Mucosa of gallbladder (tissue), 1 donor: ENCODE measurements around the gene CHTF8. TPM values are rescaled to one million over a fixed set of nuclear protein-coding genes. Genes with fewer than 3 reads are reported as not detected.
"Not testable (repeated sequence)": the region's sequence is repeated elsewhere in the genome, so short reads cannot be mapped to it uniquely, and the experiment has no call there.

ENCODE experiments used
- DNase-seq: peaks from one replicate; pipeline ENCODE4 v3.0.0-alpha.2; 2020; ENCODE audit warnings: low spot score
- total RNA-seq: library from RNA; stranded (reverse); gene quantifications from one replicate; pipeline ENCODE4 v1.2.1, GENCODE V29; 2021
- donor health status: DM: no; HTN: no; CAD: no.

Gene CHTF8, protein sequence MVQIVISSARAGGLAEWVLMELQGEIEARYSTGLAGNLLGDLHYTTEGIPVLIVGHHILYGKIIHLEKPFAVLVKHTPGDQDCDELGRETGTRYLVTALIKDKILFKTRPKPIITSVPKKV
- 98.0 TPM for total RNA-seq

DNA sequence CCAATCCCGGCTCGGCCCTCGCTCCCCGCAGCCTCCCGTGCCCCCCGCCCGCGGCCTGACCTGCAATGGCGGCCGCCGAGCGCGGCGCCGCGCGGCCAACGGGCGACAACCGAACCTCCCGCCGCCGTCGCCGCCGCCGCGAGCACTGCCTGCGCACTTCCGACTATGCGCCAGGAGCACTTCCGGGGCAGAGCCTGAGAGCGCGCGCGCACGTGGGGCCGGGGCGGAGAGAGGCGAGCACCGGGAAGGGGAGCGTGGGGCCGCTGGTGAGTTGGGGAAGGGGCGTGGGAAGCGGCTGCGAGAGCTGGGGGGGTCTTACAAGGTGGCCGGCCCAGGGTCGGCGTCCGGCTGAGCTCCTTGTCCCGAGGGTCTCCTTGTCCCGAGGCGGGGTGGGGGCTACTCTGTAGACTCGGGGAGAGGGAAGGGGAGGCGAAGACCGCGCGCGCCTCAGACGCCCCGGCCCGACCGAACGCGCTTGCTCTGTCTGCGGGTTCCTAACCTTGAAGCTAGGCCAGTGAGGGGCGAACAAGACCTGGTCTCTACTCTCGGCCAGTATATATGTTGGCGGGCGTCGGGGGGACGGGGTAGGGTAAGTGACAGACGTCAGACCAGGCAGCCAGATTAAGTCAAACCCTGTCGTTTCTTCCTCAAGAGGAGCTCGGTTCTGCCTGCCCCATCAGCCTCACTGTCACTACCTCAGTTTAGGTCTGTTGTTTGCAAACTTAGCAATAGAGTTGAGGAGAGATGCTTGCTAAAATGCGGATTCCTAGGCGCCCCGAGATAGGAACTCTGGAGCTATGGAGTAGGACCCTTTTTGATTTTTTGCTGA lies at the start of gene CHTF8, which contains the start of gene UTP4:
Gene CHTF8 (minus strand): TSS at position 165 of the 829 bp plus-strand sequence. CDS start 11,130 bp downstream, outside the sequence.
Gene UTP4 (plus strand): TSS at position 226 of the 829 bp plus-strand sequence. CDS start 811 bp downstream, outside the sequence.
- DNase-seq = peak; percentile 82

DNA sequence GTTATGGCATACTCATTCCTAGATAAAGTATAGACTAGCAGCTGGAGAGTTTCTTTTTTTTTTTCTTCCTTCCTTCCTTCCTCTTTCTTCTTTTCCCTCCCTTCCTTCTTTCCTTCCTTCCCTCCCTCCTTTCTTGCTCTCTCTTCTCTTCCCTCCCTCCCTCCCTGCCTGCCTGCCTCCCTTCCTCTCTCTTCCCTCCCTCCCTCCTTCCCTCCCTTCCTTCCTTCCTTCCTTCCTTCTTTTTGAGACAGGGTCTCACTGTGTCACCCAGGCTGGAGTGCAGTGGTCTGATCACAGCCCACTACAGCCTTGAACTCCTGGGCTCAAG lies 47.6 kb upstream of the CHTF8 start:
- DNase-seq = no peak

DNA sequence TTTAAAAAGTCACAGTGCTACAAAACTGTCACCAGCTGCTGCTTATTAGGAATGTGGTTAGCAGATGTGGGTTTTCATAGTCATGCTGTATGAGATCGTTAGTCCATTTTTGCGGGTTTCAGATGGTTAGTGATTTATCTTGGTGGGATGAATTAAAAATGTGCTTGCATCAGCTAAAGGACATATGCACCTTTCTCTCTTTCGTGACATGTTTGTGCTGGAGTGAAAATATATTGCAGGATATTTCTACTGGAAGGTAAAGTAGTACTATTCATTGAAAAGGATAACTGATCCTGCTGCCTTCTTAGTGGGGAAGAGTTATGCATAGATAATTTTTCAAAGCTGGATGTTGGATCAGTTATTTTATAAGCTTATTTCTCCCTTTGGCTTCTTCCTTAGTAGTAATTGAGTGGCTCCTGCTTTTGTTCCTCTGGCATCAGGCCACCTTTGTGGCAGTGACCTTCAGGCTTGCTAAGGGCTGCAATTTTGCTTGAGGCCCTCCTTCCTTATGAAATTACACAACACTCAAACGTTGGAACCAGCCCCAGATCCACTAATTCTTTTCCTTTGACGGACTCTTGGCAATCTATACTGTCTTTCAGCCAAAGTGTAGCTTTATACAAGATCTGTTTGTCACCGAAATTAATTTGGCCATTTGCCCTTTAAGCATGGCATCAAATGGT lies 47.1 kb upstream of the CHTF8 start:
- DNase-seq = peak; percentile 82

DNA sequence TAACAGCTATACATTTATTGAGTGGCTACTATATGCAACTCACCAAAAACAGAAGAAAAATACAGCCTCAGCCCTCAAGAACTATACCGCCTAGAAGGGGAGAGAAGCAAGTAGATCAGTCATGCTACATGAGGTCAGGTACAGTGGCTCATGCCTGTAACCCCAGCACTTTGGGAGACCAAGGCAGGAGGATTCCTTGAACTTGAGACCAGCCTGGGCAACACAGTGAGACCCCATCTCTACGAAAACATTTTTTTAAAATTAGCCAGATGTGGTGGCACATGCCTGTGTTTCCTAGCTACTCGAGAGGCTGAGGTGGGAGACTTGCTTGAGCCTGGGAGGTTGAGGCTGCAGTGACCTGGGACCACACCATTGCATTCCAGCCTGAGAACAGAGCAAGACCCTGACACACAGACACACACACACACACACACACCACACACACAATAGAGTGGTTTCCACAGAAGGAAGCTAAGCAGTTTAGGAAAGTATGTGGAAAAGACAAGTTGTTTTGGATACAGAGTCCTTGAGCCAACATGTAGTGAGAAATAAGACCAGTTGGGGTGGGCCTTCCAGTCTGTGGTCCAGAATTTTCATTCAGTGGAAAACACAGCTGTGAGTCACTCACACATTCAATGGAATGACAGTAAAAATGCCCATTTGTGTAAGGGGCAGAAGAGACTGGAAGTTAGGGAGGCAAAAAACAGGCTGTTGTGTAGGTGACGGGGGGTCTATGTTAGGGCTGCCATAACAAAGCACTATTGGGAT lies 43.8 kb upstream of the CHTF8 start:
- no peak for DNase-seq

DNA sequence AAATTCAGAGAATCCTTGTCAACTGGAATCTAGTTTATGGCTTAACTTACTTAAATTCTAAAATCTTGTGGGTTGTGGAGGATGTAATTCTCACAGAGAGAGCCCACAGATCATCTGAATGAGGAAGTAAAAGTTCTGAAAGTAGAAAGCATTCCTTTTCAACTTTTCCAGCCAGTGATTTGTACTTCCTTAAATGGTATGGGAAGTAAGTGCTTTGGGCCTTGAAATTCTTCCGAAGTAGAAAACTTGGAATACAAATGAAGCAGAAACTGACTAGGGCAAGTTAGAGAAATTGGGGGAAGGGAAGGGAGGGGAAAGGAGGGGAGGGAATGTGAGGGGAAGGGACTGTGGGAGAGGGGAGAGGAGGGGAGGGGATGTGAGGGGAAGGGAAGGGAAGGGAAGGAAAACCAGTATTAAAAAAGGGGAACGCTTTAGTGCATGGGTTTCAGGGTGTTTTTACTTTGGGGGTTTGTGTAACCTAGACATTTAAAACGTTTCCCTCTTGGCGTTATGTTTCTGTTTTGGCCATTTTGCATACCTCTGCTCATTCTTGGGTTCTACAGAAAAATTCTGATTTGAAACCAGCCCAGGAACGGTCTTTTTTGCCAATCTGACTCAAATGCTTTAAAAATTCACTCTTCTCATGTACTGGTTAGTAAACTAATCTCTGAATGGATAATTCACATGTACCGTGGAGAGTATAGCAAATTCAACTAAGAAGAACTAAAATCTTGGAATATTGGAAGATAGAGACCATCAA lies 39.1 kb upstream of the CHTF8 start:
- DNase-seq = no peak

DNA sequence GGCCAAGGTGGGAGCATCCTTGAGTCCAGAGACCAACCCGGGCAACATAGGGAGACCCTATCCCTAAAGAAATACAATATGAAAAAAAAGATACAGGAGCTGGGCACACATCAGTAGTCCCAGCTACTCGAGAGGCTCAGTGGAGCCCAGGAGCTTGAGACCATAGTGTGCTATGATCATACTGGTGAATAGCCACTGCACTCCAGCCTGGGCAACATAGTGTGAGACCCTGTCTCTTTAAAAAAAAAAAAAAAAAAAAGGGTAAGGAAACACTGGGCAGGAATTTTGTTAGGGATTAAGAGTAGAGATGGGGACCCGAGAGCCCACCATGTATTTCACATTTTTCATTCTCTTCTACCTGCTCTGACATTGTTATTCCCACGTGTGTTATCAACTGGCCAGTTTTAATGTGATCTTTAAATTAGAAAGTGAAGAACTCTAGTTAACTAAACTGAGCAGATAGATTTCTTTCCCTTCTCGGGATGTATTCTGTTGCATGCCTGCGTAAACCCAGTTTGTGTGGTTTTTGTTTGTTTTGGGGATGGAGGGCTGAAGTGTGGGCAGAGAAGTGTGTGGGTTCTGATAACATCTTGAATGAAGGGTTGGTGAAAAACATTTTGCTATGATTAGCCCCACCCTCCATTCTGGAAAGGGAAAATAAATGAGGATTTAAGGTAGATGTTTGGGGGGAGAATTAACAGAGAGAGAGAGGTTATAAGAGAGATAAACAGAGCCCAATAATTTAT lies 37.4 kb upstream of the CHTF8 start:
- DNase-seq = no peak

DNA sequence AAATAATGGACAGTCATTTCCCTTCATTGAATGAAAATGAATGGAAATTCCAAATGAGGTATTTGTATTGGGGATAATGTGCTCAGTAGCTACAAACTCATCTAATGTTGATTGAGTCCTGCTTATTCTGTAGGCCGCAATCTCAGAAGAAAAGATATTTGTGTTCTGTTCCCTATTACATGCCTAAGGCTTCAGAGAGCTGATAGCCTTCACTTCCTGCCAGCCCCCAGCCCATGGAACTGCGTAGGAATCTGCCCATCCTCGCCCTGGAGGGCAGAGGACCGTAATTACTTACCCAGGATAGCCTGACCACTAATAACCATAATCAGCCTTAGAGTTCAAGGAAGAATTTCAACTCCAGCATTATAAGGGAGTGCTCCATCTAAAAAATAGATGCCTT lies 36.7 kb upstream of the CHTF8 start:
- no peak for DNase-seq

DNA sequence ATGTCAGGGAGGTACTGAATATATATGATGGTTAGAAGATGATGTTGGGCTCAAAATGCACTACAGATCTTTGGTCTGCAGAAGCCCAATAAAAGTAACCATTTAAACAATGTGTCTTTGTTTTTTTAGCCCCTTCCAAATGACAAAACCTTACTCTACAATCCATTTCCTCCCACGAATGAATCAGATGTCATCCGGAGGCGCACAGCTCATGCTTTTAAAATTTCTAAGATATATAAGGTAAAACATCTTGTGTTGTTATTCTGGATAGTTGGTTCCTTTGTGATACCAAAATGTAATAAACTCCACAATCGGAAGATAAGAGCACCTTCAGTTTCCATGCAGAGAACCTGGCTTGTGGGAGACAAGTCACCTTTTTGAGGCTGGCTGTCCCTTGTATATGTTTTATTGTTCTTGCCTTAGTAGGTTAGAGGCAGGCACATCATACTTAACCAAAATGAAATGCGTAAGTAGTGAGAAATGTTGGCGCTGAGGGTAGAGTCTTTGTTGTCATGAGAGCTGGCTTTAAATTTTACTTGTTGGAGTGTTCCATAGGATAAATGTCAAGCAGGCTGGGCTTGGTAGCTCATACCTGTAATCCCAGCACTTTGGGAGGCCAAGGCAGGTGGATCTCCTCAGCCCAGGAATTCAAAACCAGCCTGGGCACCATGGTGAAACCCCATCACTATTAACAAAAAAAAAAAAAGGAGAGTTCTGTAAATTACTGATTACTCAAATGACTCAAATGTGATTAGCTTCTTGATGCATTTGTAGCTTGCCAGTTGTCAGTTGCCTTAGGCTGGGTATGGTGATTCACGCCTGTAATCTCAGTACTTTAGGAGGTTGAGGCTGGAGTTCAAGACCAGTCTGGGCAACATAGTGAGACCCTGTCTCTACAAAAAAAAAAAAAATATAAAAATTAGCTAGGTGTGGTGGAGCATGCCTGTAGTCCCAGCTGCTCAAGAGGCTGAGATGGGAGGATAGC lies 34.9 kb upstream of the CHTF8 start:
- DNase-seq = no peak

DNA sequence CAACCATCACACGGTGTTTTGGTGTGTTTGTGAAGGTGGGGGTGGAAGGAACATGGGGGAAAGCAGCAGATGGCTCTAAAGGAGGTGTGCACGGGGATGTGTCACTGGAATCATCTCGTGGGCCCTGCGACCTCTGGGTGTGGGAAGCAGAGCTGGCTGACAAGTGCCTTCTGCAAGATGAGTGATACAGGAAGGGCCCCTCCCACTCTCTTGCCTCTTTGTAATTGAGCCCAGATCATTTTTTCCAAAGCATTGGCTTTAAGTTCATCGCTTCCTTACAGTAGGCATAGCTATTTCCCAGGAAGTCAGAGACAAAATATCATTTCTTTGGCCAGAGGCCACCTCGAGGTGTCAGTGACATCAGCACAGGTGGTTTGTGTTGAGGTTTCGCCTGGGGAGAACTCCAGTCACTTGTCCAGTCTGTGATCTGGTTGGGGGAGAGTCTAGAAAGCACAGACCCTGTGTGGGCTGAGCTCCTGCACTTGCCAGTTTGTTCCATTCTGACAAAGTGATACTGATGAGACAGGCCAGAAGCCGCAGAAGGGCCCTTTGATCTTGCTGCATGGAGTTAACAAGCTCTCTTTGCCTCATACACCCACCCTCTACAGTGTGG lies 33.9 kb upstream of the CHTF8 start:
- DNase-seq = no peak

DNA sequence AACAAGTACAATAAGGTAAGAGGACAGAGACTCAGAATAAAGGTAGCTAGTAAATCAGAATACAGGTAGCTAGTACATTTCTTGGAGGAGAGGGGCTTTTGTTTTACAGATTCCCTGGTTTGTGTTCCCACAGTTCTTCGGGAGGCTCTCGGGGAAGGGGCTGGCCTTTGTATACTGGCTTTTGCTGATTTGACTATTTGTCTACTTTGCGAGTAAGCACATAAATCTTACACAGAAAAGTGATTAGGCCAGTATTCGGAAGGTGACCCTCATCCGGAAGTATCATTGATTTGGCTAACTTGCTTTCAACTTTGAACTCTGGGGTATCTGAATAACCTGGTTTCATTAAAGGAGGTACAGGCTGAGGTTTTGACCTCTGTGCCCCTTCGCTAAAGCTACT lies 33.2 kb upstream of the CHTF8 start:
- DNase-seq = no peak

DNA sequence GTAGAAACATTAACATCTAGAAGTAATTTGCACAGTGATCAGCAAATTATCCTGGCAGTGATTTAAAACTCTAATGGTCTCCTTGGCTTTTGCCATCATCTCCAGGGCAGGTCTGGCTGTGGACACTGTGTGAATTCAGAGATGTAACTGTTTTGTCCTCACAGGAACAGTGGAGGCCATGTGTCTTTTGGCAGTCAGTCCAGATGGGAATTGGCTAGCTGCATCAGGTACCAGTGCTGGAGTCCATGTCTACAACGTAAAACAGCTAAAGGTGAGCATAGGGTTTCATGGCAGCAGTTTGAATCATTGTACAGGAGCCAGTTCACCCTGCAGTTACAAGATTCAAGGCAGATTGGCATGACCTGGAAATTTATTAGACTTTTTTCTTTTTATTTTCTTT lies 27.8 kb upstream of the CHTF8 start:
- no peak for DNase-seq

DNA sequence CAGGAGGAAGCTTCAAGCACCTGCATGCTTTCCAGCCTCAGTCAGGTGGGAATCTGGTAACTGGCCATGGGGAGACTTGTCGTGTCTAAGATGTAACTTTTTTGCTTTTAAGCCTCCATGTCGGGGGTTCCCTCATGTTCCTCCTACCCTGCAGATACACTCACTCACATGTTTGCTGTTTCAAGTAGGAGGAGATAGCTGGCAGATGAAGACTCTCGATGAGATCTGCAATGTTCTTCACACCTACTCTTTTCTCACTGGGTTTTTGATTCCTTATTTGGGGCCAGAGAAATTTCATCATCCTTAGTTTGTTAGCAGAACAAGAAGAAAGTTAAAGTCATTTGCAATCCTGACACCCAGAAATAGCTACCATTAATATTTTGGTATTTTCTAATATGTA lies 24.8 kb upstream of the CHTF8 start:
- no peak for DNase-seq

DNA sequence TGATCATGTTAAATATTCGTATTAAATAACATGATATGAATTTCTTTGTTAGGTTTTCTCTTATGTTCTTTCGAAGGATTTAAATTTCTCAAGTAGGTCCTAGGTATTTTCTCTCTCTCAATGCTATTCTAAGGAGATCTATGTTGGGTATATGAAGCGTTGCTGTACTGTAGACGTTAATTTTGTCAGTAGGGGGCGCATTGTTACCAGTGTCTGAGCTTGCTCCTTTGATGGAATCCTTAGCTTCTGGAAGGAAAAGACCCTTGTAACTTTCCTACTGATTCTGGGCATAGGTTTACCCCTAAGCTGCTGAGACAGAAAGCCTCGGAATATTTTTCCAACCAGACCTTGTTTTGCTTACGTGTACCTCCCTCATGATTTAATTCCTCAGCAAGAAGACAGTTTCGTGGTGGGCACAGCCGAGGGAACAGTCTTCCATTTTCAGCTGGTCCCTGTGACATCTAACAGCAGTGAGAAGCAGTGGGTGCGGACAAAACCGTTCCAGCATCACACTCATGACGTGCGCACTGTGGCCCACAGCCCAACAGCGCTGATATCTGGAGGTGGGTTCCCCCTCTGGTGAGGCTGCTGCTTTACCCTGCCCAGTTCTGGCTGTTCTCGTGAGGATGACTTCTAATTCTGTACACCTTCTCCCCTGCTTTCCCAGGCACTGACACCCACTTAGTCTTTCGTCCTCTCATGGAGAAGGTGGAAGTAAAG lies 17.9 kb upstream of the CHTF8 start:
- peak; percentile 72 for DNase-seq

DNA sequence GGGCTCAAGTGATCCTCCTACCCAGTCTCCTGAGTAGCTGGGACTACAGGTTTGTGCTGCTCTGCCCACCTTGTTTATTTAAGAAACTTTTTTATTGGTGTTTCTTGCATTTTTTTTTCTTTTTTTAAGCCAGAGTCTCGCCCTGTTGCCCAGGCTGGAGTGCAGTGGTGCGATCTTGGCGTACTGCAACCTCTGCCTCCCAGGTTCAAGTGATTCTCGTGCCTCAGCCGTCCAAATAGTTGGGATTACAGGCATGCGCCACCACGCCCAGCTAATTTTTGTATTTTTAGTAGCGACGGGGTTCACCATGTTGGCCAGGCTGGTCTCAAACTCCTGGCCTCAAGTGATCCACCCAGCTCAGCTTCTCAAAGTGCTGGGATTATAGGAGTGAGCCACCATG lies 17.2 kb upstream of the CHTF8 start:
- not testable (repeated sequence) for DNase-seq

DNA sequence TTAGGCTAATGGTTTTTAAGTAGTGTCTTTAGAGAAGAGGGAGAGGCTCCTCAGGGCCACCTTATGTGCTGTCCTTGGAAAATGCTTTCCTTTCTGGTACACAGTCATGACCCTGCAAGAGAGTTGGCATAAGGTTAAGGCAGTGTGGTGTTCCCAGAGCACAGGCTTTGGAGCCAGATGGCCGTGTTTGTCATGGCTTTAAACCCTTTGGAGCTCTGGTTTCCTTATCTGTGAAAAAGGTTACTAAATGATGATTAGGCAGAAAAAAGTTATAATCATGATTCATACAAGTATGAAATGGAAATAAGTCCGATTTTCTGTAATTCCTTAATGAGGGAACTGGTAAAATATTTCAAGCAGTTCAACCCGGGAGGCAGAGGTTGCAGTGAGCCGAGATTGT lies 13.3 kb upstream of the CHTF8 start:
- no peak for DNase-seq

DNA sequence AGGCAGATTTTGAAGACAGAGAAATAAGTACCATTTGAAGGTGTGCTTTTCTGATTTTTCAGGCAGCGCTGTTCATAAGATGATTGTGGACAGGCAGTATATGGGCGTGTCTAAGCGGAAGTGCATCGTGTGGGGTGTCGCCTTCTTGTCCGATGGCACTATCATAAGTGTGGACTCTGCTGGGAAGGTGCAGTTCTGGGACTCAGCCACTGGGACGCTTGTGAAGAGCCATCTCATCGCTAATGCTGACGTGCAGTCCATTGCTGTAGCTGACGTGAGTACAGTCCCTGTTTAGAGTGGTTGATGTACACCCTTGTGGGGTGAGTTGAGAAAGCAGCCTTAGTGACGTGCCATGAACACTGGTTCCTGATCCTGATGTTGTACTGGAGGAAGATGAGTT lies 10.7 kb upstream of the CHTF8 start:
- DNase-seq = no peak

DNA sequence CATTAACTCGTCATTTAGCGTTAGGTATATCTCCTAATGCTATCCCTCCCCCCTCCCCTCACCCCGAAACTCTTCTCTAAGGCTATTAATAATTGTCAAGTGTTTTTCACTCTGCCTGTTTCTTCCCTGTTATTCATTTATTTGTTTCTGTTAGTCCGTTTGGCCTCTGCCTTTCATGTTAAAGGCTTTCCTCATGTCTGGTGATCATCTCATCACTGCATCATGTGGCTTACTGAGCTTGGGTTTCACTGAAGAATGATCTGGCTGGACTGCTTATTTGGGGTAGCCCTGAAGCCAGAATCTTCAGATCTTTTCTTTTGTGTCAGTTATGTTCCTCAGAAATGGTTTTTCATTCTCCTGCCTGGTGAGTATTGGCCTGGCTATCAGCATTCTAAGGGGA lies 9.5 kb upstream of the CHTF8 start:
- no peak for DNase-seq

DNA sequence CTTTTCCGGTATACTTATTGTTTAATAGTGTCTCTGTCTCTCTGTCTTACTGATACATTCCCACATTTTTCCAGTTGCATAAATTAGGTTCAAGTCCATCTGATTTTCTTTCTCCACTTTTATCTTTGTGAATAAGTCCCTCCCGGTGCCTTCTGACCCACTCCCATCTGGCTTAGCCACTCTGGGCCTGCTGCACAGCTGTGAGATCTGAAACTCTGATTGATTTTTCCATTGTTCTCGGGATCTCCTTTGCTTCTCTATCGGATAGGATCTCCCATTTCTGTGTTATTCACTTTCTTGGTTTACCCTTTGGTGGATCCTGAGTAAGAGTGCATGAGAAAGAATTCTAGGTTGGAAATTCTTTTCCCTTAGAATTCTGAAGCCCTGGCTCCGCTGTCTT lies 8.6 kb upstream of the CHTF8 start:
- no peak for DNase-seq
